22Rv1 (cell line): ENCODE results near the gene RNASET2.

ENCODE experiments used
- CTCF ChIP-seq: fragments of 450-650 bp; IDR thresholded peaks from 2 replicates; pipeline ENCODE4 v1.5.1; 2017; ENCODE audit warnings: mild to moderate bottlenecking
- ZFX ChIP-seq: fragments of 450-650 bp; IDR thresholded peaks from 2 replicates; pipeline ENCODE4 v1.6.1; 2017; ENCODE audit warnings: antibody characterized with exemption, borderline replicate concordance

GRCh38 chr6:166905013-166905412 is 51.3 kb downstream of the RNASET2 start:
- no peak for TF ChIP-seq CTCF
- no peak for TF ChIP-seq ZFX
